Adrenal gland (tissue), 5 donors: ENCODE measurements around the gene PIK3AP1.

Experiments
- CTCF ChIP-seq, 6 experiments: fragments of 450-650 bp in 4 of 6; fragments of 200-600 bp in 2 of 6; sonication (generic) in 1 of 6; IDR thresholded peaks; 1 replicate in 5 of 6; 2 replicates in 1 of 6; pipeline versions ENCODE4 v1.5.1 to v1.8.0; 2016 to 2021; ENCODE audit warnings: antibody characterized with exemption in 6 of 6, mild to moderate bottlenecking in 2 of 6, moderate library complexity in 1 of 6
- POLR2A ChIP-seq, 2 donors: fragments of 450-650 bp; IDR thresholded peaks; one replicate each; pipeline ENCODE4 v1.6.1; 2017; ENCODE audit warnings: antibody characterized with exemption in 2 of 2, mild to moderate bottlenecking in 2 of 2, moderate library complexity in 1 of 2
- donor health status: DM: no; HTN: no; CAD: no.

GRCh38 chr10:96664563-96664962, 55.8 kb downstream of the PIK3AP1 start:
- TF ChIP-seq CTCF (IDR thresholded peaks at IDR 0.05) (no peak), POLR2A (IDR thresholded peaks at IDR 0.05) (no peak)
